GM18870 (cell line): ENCODE measurements around the gene MCM8.

Experiments used
- ATAC-seq: cut with Tn5 transposase; IDR thresholded peaks from one replicate; pipeline ENCODE4 v1.9.1; 2021; ENCODE audit warnings: moderate library complexity; ENCODE audit not compliant: unreplicated experiment

The MCM8 gene

GRCh38 chr20:6040540-6040939, 90.1 kb downstream of the MCM8 start:
- ATAC-seq = no peak

GRCh38 chr20:6040958-6041807, 90.7 kb downstream of the MCM8 start:
- no peak for ATAC-seq

- ATAC-seq = no peak
Measured at GRCh38 chr20:6041808-6042265, 91.4 kb downstream of the MCM8 start.

DNA sequence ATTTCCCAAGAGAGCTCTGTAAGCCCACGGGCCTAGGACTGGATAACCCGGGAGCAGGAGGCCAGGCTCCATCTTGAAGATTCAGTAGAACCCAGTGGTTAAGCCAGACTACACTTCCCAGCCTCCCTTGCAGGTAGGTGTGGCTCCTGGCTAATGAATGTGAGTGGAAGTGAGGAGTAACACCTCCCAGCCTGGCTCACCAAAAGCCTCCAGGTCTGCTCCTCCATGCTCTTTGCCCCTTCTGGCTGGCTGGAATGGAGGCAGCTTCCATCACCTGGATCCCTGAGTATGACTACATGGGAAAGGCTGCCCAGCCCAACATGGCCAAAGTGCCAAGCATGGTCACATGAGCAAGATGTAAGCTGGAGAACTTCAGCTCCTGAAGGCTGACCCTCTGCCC, 93.7 kb downstream of the MCM8 start:
- ATAC-seq = no peak

- no peak for ATAC-seq
Measured at GRCh38 chr20:6045566-6045965, 95.1 kb downstream of the MCM8 start.

DNA sequence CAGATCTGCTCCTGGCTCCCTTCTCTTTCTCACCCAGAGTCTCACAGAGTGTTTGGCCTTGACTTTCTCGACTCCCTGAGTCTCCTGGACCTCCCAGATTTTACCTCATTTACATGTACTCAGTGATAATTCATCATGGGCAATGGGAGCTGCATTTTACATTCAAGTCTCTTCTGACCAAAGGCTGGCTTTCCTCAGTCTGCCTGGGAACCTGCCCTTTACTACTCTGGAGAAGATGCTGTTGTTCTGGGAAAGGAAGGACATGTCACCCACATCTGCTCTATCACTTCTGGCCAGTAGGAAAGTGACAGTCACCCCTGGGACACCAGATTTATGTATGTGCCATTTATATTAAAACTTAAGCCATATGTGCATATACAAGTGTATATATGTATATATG, 96.0 kb downstream of the MCM8 start:
- no peak for ATAC-seq

- no peak for ATAC-seq
Measured at GRCh38 chr20:6048391-6048790, 97.9 kb downstream of the MCM8 start.
